LoVo (cell line): ENCODE results near the gene KRT15.
A peak's percentile ranks its signal among the peaks of the same experiment; 100 is the strongest.

Experiments
- DNase-seq: peaks from one replicate; pipeline ENCODE4 v3.0.0-alpha.2; 2016; ENCODE audit warnings: low spot score

Gene KRT15

DNA sequence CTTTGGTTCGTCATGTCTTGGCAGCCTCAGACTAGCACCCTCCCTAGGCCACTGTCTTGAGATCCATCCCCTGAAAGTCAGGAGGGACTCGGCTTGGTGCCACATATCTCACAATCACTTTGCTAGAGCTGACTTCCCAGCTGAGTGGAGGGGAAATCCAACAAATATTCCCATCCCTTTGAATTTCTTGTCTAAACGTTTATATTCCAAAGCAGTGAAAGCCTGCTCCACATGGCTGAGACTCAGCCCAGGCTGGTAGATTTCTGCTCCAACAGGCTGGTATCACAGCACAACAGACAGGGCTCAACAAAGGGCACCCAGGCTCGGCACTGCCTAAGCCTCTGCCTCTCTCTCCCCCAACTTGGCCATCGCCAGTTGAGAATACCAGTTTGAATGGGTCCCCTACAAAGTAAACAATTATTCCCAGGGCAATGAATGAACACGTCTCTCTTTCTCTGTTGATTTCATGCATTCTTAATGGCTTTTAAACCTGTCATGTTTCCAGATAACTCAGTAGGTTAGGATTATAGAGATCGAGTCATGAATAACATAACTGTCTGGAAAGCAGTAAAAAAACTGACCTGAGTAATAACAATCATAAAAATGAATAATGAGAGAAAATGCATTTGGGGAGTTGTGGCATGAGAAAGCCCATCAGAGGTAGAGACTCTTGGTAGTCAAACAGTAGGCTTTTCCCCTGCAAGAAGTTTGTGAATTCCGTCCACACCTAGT is 14.3 kb downstream of the KRT15 start:
- no peak for DNase-seq

DNA sequence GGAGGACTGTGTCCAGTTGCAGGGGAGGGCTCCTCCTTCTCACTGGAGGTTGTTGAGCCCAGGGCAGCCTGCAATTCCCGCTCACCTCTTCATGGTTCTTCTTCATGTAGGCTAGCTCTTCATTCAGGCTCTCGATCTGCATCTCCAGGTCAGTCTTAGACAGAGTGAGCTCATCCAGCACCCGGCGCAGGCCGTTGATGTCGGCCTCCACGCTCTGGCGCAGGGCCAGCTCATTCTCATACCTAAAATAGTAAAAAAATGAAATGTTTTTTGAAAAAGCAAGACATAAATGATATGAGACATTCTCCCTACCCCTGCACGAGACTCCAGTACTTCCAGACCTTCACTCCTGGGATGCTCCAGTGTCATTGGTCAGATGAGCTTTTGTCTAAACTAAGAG is 15.5 kb downstream of the KRT15 start:
- no peak for DNase-seq

DNA sequence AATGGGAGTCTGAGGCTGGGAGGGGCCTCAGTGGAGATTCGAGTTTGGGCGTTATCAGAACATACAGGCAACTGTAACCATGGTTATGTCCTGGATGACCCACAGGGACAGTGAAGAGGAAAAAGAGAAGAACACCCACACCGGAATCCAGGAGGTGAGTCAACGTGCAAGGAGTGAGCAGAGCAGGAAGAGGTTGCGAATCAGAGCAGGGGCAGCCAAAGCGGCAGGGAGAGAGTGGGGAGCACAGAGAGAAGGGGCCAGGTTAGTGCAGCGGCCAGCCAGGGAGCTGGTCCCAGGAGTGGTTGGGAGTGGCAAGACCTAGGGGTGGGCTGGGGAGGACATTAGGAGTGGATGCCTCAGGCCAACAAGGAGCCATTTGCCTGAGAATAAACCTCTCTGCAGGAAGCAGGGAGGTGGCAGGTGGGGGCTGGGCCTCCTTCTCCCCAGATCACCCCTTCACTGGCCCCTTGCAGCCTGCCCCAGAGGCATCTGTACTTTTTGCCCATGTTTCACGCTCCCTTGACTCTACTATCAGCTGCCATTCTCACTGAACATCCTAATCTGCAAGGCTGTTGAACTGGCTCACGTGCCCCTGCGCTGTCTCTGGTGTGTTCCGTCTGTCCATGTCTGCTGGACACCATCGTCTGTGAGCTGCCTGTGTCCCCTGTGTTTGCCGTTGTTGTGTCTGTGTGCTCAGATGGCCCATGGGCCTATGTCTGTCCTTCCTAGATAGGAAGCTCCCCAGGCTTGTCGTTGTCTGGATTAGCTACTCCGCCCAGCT is 18.4 kb downstream of the KRT15 start:
- DNase-seq, result no peak

- no peak for DNase-seq
Measured at GRCh38 chr17:41499714-41500113, 19.0 kb downstream of the KRT15 start.

DNA sequence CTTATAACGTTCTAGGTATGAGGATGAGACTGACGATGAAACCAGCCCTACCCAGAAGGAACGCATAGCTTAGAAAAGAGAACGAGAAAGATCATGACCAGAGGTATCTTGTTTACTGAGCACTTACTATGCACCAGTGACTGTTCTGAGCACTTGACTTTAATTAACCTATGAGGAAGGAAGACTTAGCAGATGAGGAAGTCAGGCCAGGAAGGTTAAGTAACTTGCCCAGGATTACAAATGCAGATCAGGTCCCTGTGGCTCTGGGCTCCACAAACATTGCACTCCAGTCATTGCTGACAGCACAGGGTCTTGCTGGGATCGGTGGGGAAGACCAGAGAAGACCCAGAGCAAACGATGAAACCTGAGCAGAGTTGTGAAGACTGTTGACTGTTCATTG is 20.4 kb downstream of the KRT15 start:
- no peak for DNase-seq

GRCh38 chr17:41496803-41497484 is 21.7 kb downstream of the KRT15 start:
- peak; percentile 88 for DNase-seq

- no peak for DNase-seq
Measured at GRCh38 chr17:41494524-41494923, 24.2 kb downstream of the KRT15 start.

DNA sequence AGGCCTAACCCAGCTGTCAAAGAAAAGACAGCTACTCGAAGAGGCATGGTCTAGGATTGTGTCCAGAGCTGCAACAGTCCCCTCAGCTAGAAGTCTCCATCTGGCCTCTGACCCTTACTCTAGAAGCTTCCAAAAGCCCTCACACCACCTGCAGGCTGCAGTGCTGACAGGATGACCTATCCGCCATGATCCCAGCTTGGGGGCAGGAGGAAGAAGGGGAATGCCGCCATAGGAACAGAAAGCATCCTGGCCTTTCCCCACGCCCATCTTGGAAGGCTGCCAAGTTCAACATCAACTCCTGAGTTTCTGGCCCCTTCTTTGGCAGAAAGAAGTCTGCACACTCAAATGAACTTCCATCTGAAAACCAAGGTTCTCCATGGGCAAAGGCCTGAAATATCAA is 25.9 kb downstream of the KRT15 start:
- no peak for DNase-seq

- DNase-seq, result no peak
Measured at GRCh38 chr17:41492351-41492750, 26.3 kb downstream of the KRT15 start.

- DNase-seq, result no peak
Measured at GRCh38 chr17:41491476-41491875, 27.2 kb downstream of the KRT15 start.

DNA sequence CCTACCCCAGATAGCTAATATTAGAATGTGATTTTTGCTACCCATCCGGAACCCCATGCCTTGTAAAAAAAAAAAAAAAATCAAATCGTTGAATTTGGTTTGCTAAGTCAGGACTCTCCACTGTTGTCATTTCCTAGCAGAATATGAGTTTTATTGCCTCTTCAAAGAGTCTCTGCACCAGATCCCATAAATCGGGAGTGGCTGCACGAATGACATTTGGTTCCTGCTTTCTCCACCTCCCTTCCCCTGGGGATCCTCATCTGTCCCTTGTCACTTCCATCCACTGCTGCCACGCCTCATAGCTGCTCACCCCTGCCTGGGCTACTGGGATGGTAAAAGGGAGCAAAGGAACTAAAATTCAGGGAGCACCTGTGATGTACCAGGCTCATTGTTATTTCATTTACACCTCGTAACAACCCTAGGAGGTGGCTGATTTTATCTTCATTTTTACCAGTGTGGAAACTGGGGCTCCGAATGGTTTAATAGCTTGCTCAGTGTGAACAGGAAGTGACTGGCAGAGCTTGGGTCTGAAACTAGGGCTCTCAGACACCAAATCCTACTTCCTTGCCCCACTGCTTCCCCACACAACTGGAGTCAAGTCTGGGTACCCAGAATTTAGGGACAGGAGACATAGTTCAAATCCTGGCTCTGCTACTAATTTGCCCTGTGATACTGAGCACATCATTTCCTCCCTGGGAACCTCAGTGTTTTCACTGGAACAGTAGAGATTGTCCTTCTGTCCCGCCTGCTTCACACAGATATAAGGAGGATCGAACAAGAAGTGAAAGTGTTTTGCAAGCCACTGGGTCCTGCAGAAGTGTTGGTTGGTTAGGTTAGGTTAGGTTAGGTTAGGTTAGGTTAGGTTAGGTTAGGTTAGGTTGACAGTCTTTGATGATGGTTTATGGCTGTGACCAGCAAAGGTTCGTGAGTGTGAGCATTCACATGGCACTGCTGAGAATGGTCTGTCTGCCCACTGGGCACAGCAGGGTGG is 28.4 kb downstream of the KRT15 start:
- no peak for DNase-seq

DNA sequence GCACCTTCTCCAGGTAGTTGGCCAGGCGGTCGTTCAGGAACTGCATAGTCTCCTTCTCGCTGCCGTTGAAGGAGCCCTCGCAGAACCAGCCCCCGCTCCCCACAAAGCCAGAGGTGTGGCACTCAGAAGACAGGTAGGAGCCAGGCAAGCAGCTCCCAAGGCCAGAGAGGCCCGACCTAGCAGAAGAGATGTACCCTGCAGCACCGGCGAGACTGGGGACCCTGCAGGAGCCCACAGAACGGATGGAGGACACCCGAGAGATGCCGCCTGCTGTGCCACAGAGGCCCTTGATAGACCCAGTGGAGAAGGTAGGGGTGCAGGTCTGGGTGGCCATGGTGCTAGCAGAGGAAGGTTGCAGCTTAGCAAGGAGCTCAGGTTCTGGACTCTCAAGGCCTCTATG is 29.2 kb downstream of the KRT15 start, which contains the start of gene KRT36:
TSS of gene KRT36 (minus strand) at position 380 of the 400 bp plus-strand sequence. CDS start at position 334, 46 bp downstream.
- DNase-seq, result no peak

DNA sequence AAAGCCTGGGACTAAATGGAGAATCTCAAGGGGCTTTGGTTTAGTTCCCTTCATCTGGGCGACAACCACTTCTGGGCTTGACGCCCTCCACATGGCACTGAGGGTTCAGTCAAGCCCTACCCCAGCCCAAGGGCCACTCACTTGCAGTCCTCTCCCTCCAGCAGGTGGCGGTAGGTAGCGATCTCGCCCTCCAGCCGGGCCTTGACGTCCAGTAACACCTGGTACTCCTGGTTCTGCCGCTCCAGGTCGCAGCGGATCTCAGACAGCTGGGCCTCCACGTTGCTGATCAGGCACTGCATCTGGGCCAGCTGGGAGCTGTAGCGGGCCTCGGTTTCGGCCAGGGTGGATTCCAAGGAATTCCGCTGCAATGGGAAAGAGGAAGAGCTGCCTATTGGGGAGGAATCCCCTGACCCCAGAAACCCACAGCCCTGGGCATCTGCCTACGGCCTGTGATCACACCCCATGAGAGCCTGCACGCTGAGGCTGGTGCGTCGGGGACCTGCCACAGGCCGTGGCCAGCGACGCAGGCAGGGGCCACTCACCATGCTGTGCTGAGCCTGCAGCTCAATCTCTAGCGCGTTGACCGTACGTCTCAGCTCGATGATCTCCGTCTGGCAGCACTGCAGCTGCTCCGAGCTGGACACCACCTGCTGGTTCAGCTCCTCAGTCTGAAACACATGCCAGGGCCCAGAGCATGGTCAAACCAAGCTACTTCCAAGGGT is 31.7 kb downstream of the KRT15 start:
- no peak for DNase-seq

DNA sequence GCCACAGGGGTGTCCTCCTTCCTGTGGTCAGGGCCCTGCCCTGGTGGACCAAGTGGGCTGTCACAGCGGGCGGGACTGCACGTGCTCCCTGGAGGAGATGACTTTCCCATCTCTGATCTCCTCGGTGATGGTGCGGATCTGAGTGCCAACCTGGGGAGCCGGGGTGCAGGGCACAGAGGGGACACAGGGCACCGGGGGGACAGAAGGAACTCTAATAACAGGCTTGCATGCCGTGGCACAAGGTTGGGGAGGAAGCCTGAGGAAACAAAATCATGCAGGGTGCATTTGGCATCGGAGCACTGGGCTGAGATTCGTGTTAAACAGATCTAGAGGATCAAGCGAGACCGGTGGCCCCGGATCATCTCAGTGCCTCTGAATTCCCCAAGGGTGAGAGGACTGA is 32.4 kb downstream of the KRT15 start:
- no peak for DNase-seq

GRCh38 chr17:41484920-41485904 is 33.5 kb downstream of the KRT15 start:
- DNase-seq, result no peak

DNA sequence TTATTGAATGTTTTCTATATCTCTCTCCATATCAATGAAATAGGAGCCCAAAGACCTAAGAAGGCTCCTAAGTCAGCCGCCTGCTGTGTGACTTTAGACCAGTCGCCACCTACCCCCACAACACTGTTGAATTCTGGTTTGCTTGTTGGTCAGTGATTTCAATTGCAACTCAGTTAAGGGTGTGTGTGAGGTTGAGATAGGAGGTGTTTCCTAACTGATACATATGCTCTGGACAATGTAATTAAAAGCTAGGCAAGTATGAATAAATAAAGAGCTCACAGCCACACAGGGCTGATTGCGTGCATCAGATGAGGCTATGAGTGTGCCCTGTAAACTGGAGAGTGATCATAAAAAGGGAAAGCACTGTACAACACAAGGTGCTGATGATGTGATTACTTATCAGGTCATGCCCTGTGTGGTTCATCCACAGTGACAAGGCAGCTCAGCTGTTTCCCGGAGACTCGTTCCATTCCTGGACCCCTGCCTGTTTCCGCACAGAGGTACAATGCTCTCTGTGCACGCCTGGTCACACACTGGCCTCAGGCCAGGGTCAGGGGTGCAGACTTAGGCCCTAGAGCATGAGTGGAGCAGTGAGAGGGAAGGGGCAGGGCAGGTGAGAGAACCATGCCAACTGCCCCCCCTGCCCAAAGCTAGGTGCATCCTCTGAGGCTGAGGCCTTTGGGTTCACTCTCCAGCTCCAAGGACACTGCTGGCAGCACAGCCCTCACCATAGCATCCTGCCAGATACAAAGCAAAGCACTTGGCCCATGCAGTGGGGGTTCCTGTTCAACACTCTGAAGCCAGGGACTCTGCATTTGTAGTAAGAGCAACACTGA is 34.5 kb downstream of the KRT15 start:
- DNase-seq, result no peak

- DNase-seq, result no peak
Measured at GRCh38 chr17:41483531-41483930, 35.2 kb downstream of the KRT15 start.

- DNase-seq, result no peak
Measured at GRCh38 chr17:41481036-41481435, 37.7 kb downstream of the KRT15 start, which contains the start of gene KRT35. Gene KRT35 (minus strand): TSS chr17:41481151. CDS start chr17:41481097, 54 bp downstream.

GRCh38 chr17:41480581-41480980 is 38.1 kb downstream of the KRT15 start:
- DNase-seq, result no peak
